OCI-LY1 (cell line): Measurements from ENCODE around the gene E2F8.

Source experiments
- H2AFZ ChIP-seq: fragments of 200-600 bp; sonication (generic), shearing (Covaris generic); 2 replicates; pipeline ENCODE4 v1.6.0; 2014; ENCODE audit warnings: antibody characterized with exemption, mild to moderate bottlenecking, low read length
- H3F3A ChIP-seq: fragments of 200-600 bp; sonication (generic), shearing (Covaris generic); 2 replicates; pipeline ENCODE4 v1.6.0; 2014; ENCODE audit warnings: mild to moderate bottlenecking, antibody characterized with exemption, low read length, moderate library complexity; ENCODE audit not compliant: insufficient read depth
- H3K27ac ChIP-seq: fragments of 200-600 bp; sonication (generic); 2 replicates; pipeline ENCODE4 v1.5.1; 2014; ENCODE audit warnings: low read length, mixed run types, mild to moderate bottlenecking, low read depth; ENCODE audit not compliant: poor library complexity, severe bottlenecking
- H3K27me3 ChIP-seq: fragments of 200-600 bp; sonication (generic); 2 replicates; pipeline ENCODE4 v1.6.0; 2014; ENCODE audit warnings: antibody characterized with exemption, mild to moderate bottlenecking, low read length, moderate library complexity; ENCODE audit not compliant: insufficient read depth
- H3K36me3 ChIP-seq: fragments of 200-600 bp; sonication (generic); 2 replicates; pipeline ENCODE4 v1.6.1; 2014; ENCODE audit warnings: mild to moderate bottlenecking, antibody characterized with exemption, low read length, moderate library complexity, mixed read lengths; ENCODE audit not compliant: insufficient read depth
- H3K4me1 ChIP-seq: fragments of 200-600 bp; sonication (generic); 2 replicates; pipeline ENCODE4 v1.5.1; 2014; ENCODE audit warnings: mild to moderate bottlenecking, low read length, moderate library complexity; ENCODE audit not compliant: insufficient read depth, severe bottlenecking
- H3K4me2 ChIP-seq: fragments of 200-600 bp; sonication (generic), shearing (Covaris generic); 2 replicates; pipeline ENCODE4 v1.6.1; 2014; ENCODE audit warnings: low read length
- H3K4me3 ChIP-seq: fragments of 200-600 bp; sonication (generic); 2 replicates; pipeline ENCODE4 v1.5.1; 2014; ENCODE audit warnings: low read length, low read depth, mild to moderate bottlenecking, mixed read lengths; ENCODE audit not compliant: poor library complexity, severe bottlenecking
- H3K79me2 ChIP-seq: fragments of 200-600 bp; shearing (Covaris generic); 2 replicates; pipeline ENCODE4 v1.6.1; 2016; ENCODE audit warnings: mixed run types, low read length, mixed read lengths; ENCODE audit not compliant: insufficient read depth
- H3K9ac ChIP-seq: fragments of 200-600 bp; sonication (generic), shearing (Covaris generic); 2 replicates; pipeline ENCODE4 v1.6.1; 2014; ENCODE audit warnings: mild to moderate bottlenecking, low read length, mixed read lengths
- H3K9me2 ChIP-seq: fragments of 200-600 bp; sonication (generic), shearing (Covaris generic); 2 replicates; pipeline ENCODE4 v1.6.1; 2014; ENCODE audit warnings: low read depth, mild to moderate bottlenecking, low read length, mixed read lengths
- H3K9me3 ChIP-seq: fragments of 200-600 bp; shearing (Covaris generic); 2 replicates; pipeline ENCODE4 v1.6.1; 2014; ENCODE audit warnings: low read length, mixed read lengths
- H4K20me1 ChIP-seq: fragments of 200-600 bp; sonication (generic), shearing (Covaris generic); 2 replicates; pipeline ENCODE4 v1.6.0; 2016; ENCODE audit warnings: mild to moderate bottlenecking, low read length; ENCODE audit not compliant: insufficient read depth
- CTCF ChIP-seq: fragments of 200-600 bp; sonication (generic), shearing (Covaris generic); IDR thresholded peaks from 2 replicates; pipeline ENCODE4 v1.5.1; 2017; ENCODE audit warnings: mild to moderate bottlenecking, antibody characterized with exemption, low read length, moderate library complexity, mixed read lengths
- EZH2 ChIP-seq: fragments of 200-600 bp; sonication (generic), shearing (Covaris generic); IDR thresholded peaks from 2 replicates; pipeline ENCODE4 v1.8.0; 2017; ENCODE audit warnings: borderline replicate concordance, mixed run types, mild to moderate bottlenecking, antibody characterized with exemption, low read length, moderate library complexity, mixed read lengths

Gene E2F8

GRCh38 chr11:19240420-19241259, at the start of gene E2F8:
TSS of gene E2F8 (minus strand) at chr11:19240945. CDS start at chr11:19240121, 824 bp downstream.
- no peaks in the 10 kb centered on the region for H3K9me2 ChIP-seq
- H3F3A ChIP-seq, result no peaks in the 10 kb centered on the region
- H2AFZ ChIP-seq, result no peak within 1 kb of the TSS
- no peaks in the 10 kb centered on the region for H4K20me1 ChIP-seq
- H3K4me1 ChIP-seq, result peaks cover 30% of the 10 kb centered on the region
- H3K27ac ChIP-seq, result peak within 1 kb of the TSS; percentile 60
- peak within 1 kb of the TSS; percentile 71 for H3K4me3 ChIP-seq
- H3K9me3 ChIP-seq, result no peaks in the 10 kb centered on the region
- peaks cover 35% of the 10 kb centered on the region for H3K36me3 ChIP-seq
- no peaks in the 10 kb centered on the region for H3K27me3 ChIP-seq
- peaks cover 18% of the 10 kb centered on the region for H3K79me2 ChIP-seq
- no peak for TF ChIP-seq CTCF
- no peak for TF ChIP-seq EZH2
- H3K4me2 ChIP-seq, result peak within 1 kb of the TSS; percentile 88
- H3K9ac ChIP-seq, result peak within 1 kb of the TSS; percentile 97

DNA sequence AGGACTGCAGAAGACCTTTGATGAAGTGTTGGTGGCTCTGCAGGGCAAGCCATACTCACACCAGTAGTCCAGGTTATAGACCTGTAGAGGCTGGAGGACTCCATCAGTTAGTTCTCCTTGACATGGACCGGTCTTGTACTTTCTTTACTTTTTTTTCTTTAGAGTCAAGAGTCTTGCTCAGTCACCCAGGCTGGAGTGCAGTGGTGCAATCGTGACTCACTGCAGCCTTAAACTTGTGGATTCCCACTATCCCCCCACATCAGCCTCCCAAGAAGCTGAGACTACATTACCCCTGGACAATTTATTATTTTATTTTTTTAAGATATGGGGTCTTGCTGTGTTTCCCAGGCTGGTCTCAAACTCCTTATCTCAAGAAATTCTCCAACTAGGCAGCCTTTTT, 49.6 kb upstream of the E2F8 start:
- no peaks in the 10 kb centered on the region for H3K79me2 ChIP-seq
- no peaks in the 10 kb centered on the region for H3K36me3 ChIP-seq
- no peaks in the 10 kb centered on the region for H3K27me3 ChIP-seq
- no peaks in the 10 kb centered on the region for H3K9me2 ChIP-seq
- H3K4me1 ChIP-seq, result no peaks in the 10 kb centered on the region
- H3K9me3 ChIP-seq, result no peaks in the 10 kb centered on the region
- H3K9ac ChIP-seq, result no peak overlapping the region
- no peak overlapping the region for H3K4me2 ChIP-seq
- H3F3A ChIP-seq, result no peaks in the 10 kb centered on the region
- no peak overlapping the region for H3K4me3 ChIP-seq
- H4K20me1 ChIP-seq, result no peaks in the 10 kb centered on the region
- no peak overlapping the region for H3K27ac ChIP-seq
- H2AFZ ChIP-seq, result no peak overlapping the region
- TF ChIP-seq EZH2, result no peak
- no peak for TF ChIP-seq CTCF

- H3K4me3 ChIP-seq, result no peak overlapping the region
- no peaks in the 10 kb centered on the region for H3F3A ChIP-seq
- no peaks in the 10 kb centered on the region for H3K4me1 ChIP-seq
- H3K27me3 ChIP-seq, result no peaks in the 10 kb centered on the region
- H3K9ac ChIP-seq, result no peak overlapping the region
- no peak overlapping the region for H2AFZ ChIP-seq
- H3K4me2 ChIP-seq, result no peak overlapping the region
- H3K27ac ChIP-seq, result no peak overlapping the region
- no peaks in the 10 kb centered on the region for H3K9me3 ChIP-seq
- H3K36me3 ChIP-seq, result no peaks in the 10 kb centered on the region
- H3K79me2 ChIP-seq, result no peaks in the 10 kb centered on the region
- no peaks in the 10 kb centered on the region for H4K20me1 ChIP-seq
- H3K9me2 ChIP-seq, result no peaks in the 10 kb centered on the region
- TF ChIP-seq EZH2 (no peak), CTCF (no peak)
These were observed 47.5 kb upstream of the E2F8 start for GRCh38 chr11:19288256-19288655.
